ENCODE results near the gene CUEDC2. TPM values are rescaled to one million over a fixed set of nuclear protein-coding genes. Genes with fewer than 3 reads are reported as not detected.

CUEDC2 gene
- total RNA-seq, 1 experiment from 2014 or later: 64.5 TPM

GRCh38 chr10:102416695-102417094 is 15.7 kb downstream of the CUEDC2 start:
- BruUV-seq (replicated peaks): no TSS peak
- DNase-seq (ENCODE audit: unreplicated experiment): no peak
- no peaks in the 10 kb centered on the region for H3K9me3 Mint-ChIP-seq (ENCODE audit: unreplicated experiment)
- H3K27ac Mint-ChIP-seq (ENCODE audit: low read depth, unreplicated experiment): no peak overlapping the region
- peaks cover 26% of the 10 kb centered on the region for H3K27me3 Mint-ChIP-seq (ENCODE audit: insufficient read depth, unreplicated experiment)
- H3K36me3 Mint-ChIP-seq (ENCODE audit: insufficient read depth, unreplicated experiment): no peaks in the 10 kb centered on the region
- TF ChIP-seq, protein P1, sequence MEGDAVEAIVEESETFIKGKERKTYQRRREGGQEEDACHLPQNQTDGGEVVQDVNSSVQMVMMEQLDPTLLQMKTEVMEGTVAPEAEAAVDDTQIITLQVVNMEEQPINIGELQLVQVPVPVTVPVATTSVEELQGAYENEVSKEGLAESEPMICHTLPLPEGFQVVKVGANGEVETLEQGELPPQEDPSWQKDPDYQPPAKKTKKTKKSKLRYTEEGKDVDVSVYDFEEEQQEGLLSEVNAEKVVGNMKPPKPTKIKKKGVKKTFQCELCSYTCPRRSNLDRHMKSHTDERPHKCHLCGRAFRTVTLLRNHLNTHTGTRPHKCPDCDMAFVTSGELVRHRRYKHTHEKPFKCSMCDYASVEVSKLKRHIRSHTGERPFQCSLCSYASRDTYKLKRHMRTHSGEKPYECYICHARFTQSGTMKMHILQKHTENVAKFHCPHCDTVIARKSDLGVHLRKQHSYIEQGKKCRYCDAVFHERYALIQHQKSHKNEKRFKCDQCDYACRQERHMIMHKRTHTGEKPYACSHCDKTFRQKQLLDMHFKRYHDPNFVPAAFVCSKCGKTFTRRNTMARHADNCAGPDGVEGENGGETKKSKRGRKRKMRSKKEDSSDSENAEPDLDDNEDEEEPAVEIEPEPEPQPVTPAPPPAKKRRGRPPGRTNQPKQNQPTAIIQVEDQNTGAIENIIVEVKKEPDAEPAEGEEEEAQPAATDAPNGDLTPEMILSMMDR (IDR thresholded peaks at IDR 0.05; ENCODE audit: unreplicated experiment): no peak
- intact Hi-C loops (cut with micrococcal nuclease): no loop called here
- peaks cover 5% of the 10 kb centered on the region for H3K4me1 Mint-ChIP-seq (ENCODE audit: insufficient read depth, unreplicated experiment)
- ChIA-PET CTCF (interaction anchor here (0.5 to 2.2 kb wide), 4 partner anchors 13 to 579 kb away, joined by 3 to 10 read pairs (median 6); no protein-coding TSS in a partner anchor), POLR2A (interaction anchor here (0.5 to 0.8 kb wide), 2 partner anchors 44 to 58 kb away, joined by 3 read pairs; no protein-coding TSS in a partner anchor)
- no peak overlapping the region for H3K4me3 Mint-ChIP-seq (ENCODE audit: unreplicated experiment)

GRCh38 chr10:102416283-102416682 is 16.1 kb downstream of the CUEDC2 start:
- Mint-ChIP-seq H3K27me3 (ENCODE audit: insufficient read depth, unreplicated experiment) (peaks cover 30% of the 10 kb centered on the region), H3K4me3 (ENCODE audit: unreplicated experiment) (no peak overlapping the region), H3K27ac (ENCODE audit: low read depth, unreplicated experiment) (no peak overlapping the region), H3K36me3 (ENCODE audit: insufficient read depth, unreplicated experiment) (no peaks in the 10 kb centered on the region), H3K4me1 (ENCODE audit: insufficient read depth, unreplicated experiment) (peaks cover 5% of the 10 kb centered on the region), H3K9me3 (ENCODE audit: unreplicated experiment) (no peaks in the 10 kb centered on the region)
- TF ChIP-seq, protein P1 (IDR thresholded peaks at IDR 0.05; ENCODE audit: unreplicated experiment): no peak
- ChIA-PET POLR2A (interaction anchor here (0.8 kb wide), 1 partner anchor 58 kb away, joined by 3 read pairs; no protein-coding TSS in a partner anchor), CTCF (interaction anchor here (0.5 to 2.2 kb wide), 5 partner anchors 12 to 579 kb away, joined by 4 to 10 read pairs (median 6); no protein-coding TSS in a partner anchor)
- DNase-seq (ENCODE audit: unreplicated experiment): no peak
- no TSS peak for BruUV-seq (replicated peaks)
- intact Hi-C loops (cut with micrococcal nuclease): no loop called here

- no peak overlapping the region for H3K27ac Mint-ChIP-seq (ENCODE audit: low read depth, unreplicated experiment)
Measured at GRCh38 chr10:102414749-102415148, 17.6 kb downstream of the CUEDC2 start.

GRCh38 chr10:102413806-102414561 is 18.4 kb downstream of the CUEDC2 start:
- H3K4me1 Mint-ChIP-seq (ENCODE audit: insufficient read depth, unreplicated experiment): peaks cover under 1% of the 10 kb centered on the region
- DNase-seq (ENCODE audit: unreplicated experiment): no peak
- TF ChIP-seq, protein P1 (IDR thresholded peaks at IDR 0.05; ENCODE audit: unreplicated experiment): no peak
- CTCF ChIA-PET: interaction anchor here (1.0 to 3.1 kb wide), 4 partner anchors 10 to 15 kb away, joined by 4 to 14 read pairs (median 8); no protein-coding TSS in a partner anchor
- no peak overlapping the region for H3K27ac Mint-ChIP-seq (ENCODE audit: low read depth, unreplicated experiment)
- intact Hi-C loops (cut with micrococcal nuclease): no loop called here
- H3K4me3 Mint-ChIP-seq (ENCODE audit: unreplicated experiment): no peak overlapping the region
- POLR2A ChIA-PET: interaction anchor here (0.6 to 1.9 kb wide), 2 partner anchors 8 to 172 kb away, joined by 3 to 5 read pairs; no protein-coding TSS in a partner anchor
- no TSS peak for BruUV-seq (replicated peaks)
- no peaks in the 10 kb centered on the region for H3K9me3 Mint-ChIP-seq (ENCODE audit: unreplicated experiment)
- peaks cover 51% of the 10 kb centered on the region for H3K27me3 Mint-ChIP-seq (ENCODE audit: insufficient read depth, unreplicated experiment)
- no peaks in the 10 kb centered on the region for H3K36me3 Mint-ChIP-seq (ENCODE audit: insufficient read depth, unreplicated experiment)

More at GRCh38 chr10:102414749-102415148, 17.6 kb downstream of the CUEDC2 start:
- no peaks in the 10 kb centered on the region for H3K36me3 Mint-ChIP-seq (ENCODE audit: insufficient read depth, unreplicated experiment)
- intact Hi-C loops (cut with micrococcal nuclease): no loop called here
- TF ChIP-seq, protein P1 (IDR thresholded peaks at IDR 0.05; ENCODE audit: unreplicated experiment): no peak
- DNase-seq (ENCODE audit: unreplicated experiment): no peak
- CTCF ChIA-PET: interaction anchor here (0.6 to 2.2 kb wide), 4 partner anchors 11 to 33 kb away, joined by 3 to 10 read pairs (median 6); no protein-coding TSS in a partner anchor
- H3K27me3 Mint-ChIP-seq (ENCODE audit: insufficient read depth, unreplicated experiment): peaks cover 44% of the 10 kb centered on the region
- H3K4me3 Mint-ChIP-seq (ENCODE audit: unreplicated experiment): no peak overlapping the region
- no TSS peak for BruUV-seq (replicated peaks)
- POLR2A ChIA-PET: interaction anchor here (0.9 to 1.1 kb wide), 3 partner anchors 11 to 263 kb away, joined by 3 to 5 read pairs (median 3); no protein-coding TSS in a partner anchor
- H3K9me3 Mint-ChIP-seq (ENCODE audit: unreplicated experiment): no peaks in the 10 kb centered on the region
- H3K4me1 Mint-ChIP-seq (ENCODE audit: insufficient read depth, unreplicated experiment): peaks cover 5% of the 10 kb centered on the region

All from MCF 10A (cell line).